ENCODE results near the gene KRT20. TPM values are rescaled to one million over a fixed set of nuclear protein-coding genes. Genes with fewer than 3 reads are reported as not detected.
A peak's percentile ranks its signal among the peaks of the same experiment; 100 is the strongest.

The KRT20 gene
- total and polyA plus RNA-seq, 9 of the 15 experiments (the other 6 are each of a cell fraction or from before 2014, with no cell fraction given): 0.44 TPM; not detected in 8

DNA sequence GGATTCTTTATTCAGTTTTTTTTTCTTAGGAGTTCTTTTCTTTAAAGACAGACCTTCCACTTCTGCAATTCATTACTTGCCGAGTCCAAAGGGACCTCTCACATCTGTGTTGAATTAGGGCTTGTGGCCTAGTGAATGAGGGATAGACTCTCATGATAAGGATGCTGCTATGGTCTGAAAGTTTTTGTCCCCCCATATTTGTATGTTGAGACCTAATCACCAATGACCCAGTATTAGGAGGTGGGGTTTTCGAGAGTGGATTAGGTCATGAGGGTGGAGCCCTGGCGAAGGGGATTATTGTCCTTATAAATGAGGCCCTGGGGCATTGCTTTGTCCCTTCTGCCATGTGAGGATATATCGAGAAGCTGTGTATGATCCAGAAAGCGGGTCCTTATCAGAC, 27.5 kb downstream of the KRT20 start:
- FAIRE-seq: no peak
- Histone ChIP-seq H4K20me1 (replicated peaks; ENCODE audit: control insufficient read depth, insufficient read depth, low read length) (no peaks in the 10 kb centered on the region), H3K9me1 (ENCODE audit: control insufficient read depth, insufficient read depth, low read length) (no peaks in the 10 kb centered on the region), H3K27me3 (ENCODE audit: control insufficient read depth in 2 of 2, insufficient read depth in 2 of 2, low read length in 2 of 2) (no peaks in the 10 kb centered on the region), H3K36me3 (ENCODE audit: control insufficient read depth, insufficient read depth, low read length) (no peaks in the 10 kb centered on the region), H3K4me2 (ENCODE audit: insufficient read depth, low read length) (no peak overlapping the region), H3K9ac (ENCODE audit: insufficient read depth in 1 of 2, low read depth in 2 of 2, low read length in 2 of 2) (no peak overlapping the region; a peak in 1 of 4 replicates), H3K79me2 (ENCODE audit: control insufficient read depth, insufficient read depth, low read length) (no peaks in the 10 kb centered on the region), H2AFZ (ENCODE audit: low read depth, low read length) (peak overlapping the region; percentile 29), H3K27ac (ENCODE audit: extremely low read depth, low read depth, low read length) (no peak overlapping the region), H3K4me3 (no peak overlapping the region), H3K4me1 (replicated peaks in 1 of 2; ENCODE audit: control insufficient read depth in 2 of 2, insufficient read depth in 2 of 2, low read length in 2 of 2) (peaks cover 0 to 16% of the 10 kb centered on the region in 2 experiments; a peak in 3 of 5 replicates), H3K9me3 (replicated peaks; ENCODE audit: control insufficient read depth, insufficient read depth, low read depth, low read length) (no peaks in the 10 kb centered on the region)
- TF ChIP-seq SIN3B (IDR thresholded peaks at IDR 0.05; ENCODE audit: low read depth) (no peak), TBL1XR1 (IDR thresholded peaks at IDR 0.05; ENCODE audit: low read length in 2 of 2) (no peak), SIN3A (IDR thresholded peaks at IDR 0.05; ENCODE audit: borderline replicate concordance in 2 of 2, control insufficient read depth in 1 of 2, low read depth in 2 of 2, low read length in 2 of 2) (no peak), DIDO1 (tag; IDR thresholded peaks at IDR 0.05; ENCODE audit: low read depth) (no peak), MCM3 (IDR thresholded peaks at IDR 0.05) (no peak), NFIX (CRISPR knock-in tag; IDR thresholded peaks at IDR 0.05; ENCODE audit: low read depth) (no peak), MIER1 (IDR thresholded peaks at IDR 0.05; ENCODE audit: low read depth) (no peak), FOXK1 (CRISPR knock-in tag; IDR thresholded peaks at IDR 0.05; ENCODE audit: borderline replicate concordance) (no peak), ZKSCAN3 (CRISPR knock-in tag; IDR thresholded peaks at IDR 0.05) (no peak), CBFB (CRISPR knock-in tag; IDR thresholded peaks at IDR 0.05) (no peak)
- TF ChIP-seq, protein P1, sequence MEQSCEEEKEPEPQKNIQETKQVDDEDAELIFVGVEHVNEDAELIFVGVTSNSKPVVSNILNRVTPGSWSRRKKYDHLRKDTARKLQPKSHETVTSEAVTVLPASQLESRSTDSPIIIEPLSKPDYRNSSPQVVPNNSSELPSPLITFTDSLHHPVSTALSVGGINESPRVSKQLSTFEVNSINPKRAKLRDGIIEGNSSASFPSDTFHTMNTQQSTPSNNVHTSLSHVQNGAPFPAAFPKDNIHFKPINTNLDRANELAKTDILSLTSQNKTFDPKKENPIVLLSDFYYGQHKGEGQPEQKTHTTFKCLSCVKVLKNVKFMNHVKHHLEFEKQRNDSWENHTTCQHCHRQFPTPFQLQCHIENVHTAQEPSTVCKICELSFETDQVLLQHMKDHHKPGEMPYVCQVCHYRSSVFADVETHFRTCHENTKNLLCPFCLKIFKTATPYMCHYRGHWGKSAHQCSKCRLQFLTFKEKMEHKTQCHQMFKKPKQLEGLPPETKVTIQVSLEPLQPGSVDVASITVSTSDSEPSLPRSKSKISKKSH (CRISPR knock-in tag; IDR thresholded peaks at IDR 0.05): no peak
- TF ChIP-seq, protein P2, sequence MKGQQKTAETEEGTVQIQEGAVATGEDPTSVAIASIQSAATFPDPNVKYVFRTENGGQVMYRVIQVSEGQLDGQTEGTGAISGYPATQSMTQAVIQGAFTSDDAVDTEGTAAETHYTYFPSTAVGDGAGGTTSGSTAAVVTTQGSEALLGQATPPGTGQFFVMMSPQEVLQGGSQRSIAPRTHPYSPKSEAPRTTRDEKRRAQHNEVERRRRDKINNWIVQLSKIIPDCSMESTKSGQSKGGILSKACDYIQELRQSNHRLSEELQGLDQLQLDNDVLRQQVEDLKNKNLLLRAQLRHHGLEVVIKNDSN (CRISPR knock-in tag; IDR thresholded peaks at IDR 0.05): no peak
- TF ChIP-seq, protein P3, sequence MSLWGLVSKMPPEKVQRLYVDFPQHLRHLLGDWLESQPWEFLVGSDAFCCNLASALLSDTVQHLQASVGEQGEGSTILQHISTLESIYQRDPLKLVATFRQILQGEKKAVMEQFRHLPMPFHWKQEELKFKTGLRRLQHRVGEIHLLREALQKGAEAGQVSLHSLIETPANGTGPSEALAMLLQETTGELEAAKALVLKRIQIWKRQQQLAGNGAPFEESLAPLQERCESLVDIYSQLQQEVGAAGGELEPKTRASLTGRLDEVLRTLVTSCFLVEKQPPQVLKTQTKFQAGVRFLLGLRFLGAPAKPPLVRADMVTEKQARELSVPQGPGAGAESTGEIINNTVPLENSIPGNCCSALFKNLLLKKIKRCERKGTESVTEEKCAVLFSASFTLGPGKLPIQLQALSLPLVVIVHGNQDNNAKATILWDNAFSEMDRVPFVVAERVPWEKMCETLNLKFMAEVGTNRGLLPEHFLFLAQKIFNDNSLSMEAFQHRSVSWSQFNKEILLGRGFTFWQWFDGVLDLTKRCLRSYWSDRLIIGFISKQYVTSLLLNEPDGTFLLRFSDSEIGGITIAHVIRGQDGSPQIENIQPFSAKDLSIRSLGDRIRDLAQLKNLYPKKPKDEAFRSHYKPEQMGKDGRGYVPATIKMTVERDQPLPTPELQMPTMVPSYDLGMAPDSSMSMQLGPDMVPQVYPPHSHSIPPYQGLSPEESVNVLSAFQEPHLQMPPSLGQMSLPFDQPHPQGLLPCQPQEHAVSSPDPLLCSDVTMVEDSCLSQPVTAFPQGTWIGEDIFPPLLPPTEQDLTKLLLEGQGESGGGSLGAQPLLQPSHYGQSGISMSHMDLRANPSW (CRISPR knock-in tag; IDR thresholded peaks at IDR 0.05): no peak
- TF ChIP-seq, protein P4, sequence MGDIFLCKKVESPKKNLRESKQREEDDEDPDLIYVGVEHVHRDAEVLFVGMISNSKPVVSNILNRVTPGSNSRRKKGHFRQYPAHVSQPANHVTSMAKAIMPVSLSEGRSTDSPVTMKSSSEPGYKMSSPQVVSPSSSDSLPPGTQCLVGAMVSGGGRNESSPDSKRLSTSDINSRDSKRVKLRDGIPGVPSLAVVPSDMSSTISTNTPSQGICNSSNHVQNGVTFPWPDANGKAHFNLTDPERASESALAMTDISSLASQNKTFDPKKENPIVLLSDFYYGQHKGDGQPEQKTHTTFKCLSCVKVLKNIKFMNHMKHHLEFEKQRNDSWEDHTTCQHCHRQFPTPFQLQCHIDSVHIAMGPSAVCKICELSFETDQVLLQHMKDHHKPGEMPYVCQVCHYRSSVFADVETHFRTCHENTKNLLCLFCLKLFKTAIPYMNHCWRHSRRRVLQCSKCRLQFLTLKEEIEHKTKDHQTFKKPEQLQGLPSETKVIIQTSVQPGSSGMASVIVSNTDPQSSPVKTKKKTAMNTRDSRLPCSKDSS (IDR thresholded peaks at IDR 0.05; ENCODE audit: low read depth, partially characterized antibody): no peak
- BruUV-seq (replicated peaks): no TSS peak
- ATAC-seq: no peak
- WGBS (ENCODE audit: insufficient coverage, low coverage, missing lambda C conversion rate): 60% methylated on average over 5 of the region's 5 CpGs
- ChIA-PET POLR2A (interaction anchor here (0.5 to 1.4 kb wide), 4 partner anchors 24 to 788 kb away, joined by 3 to 7 read pairs (median 4); no protein-coding TSS in a partner anchor), CTCF (ENCODE audit: low intra/inter-chr PET ratio) (interaction anchor here (0.6 to 2.3 kb wide), 5 partner anchors 465 to 805 kb away, joined by 4 to 16 read pairs (median 5); no protein-coding TSS in a partner anchor)
- no peak for DNase-seq (ENCODE audit: extremely low read depth in 1 of 4, low spot score in 3 of 4)
- in situ Hi-C loops (cut with MboI) (no loop called here), intact Hi-C loops (cut with micrococcal nuclease) (loop anchor here (2.0 kb wide), 2 partner anchors 55 to 465 kb away; no protein-coding TSS in a partner anchor)
